Chondrocyte (in vitro differentiated cells): ENCODE data around the gene FBXW8. TPM values are rescaled to one million over a fixed set of nuclear protein-coding genes. Genes with fewer than 3 reads are reported as not detected.

Source experiments
- total RNA-seq: library from RNA; stranded (reverse); gene quantifications from 3 replicates; pipeline ENCODE4 v1.2.1, GENCODE V29; 2021

Gene FBXW8
- total RNA-seq, 1 donor from 2014 or later: 30.3 TPM

Other genes with a start within 250 kb of the FBXW8 start
- 31.4 to 37.3 TPM (median 35.5 TPM) in 3 replicates for gene SPRING1, start 172.9 kb upstream of the FBXW8 start, total RNA-seq
- 5.1 to 9.8 TPM (median 6.6 TPM) in 3 replicates for gene RNFT2, start 172.6 kb upstream of the FBXW8 start, total RNA-seq
- gene HRK, start 29.5 kb upstream of the FBXW8 start, total RNA-seq: 0.31 to 0.80 TPM (median 0.49 TPM) in 3 replicates
- gene TESC, start 188.5 kb downstream of the FBXW8 start, total RNA-seq: not detected in 3 replicates